ENCODE data around the gene PBX4. TPM values are rescaled to one million over a fixed set of nuclear protein-coding genes. Genes with fewer than 3 reads are reported as not detected.

PBX4 gene
- total and polyA plus RNA-seq, 2 experiments from 2014 or later, result 2.6 to 4.1 TPM

DNA sequence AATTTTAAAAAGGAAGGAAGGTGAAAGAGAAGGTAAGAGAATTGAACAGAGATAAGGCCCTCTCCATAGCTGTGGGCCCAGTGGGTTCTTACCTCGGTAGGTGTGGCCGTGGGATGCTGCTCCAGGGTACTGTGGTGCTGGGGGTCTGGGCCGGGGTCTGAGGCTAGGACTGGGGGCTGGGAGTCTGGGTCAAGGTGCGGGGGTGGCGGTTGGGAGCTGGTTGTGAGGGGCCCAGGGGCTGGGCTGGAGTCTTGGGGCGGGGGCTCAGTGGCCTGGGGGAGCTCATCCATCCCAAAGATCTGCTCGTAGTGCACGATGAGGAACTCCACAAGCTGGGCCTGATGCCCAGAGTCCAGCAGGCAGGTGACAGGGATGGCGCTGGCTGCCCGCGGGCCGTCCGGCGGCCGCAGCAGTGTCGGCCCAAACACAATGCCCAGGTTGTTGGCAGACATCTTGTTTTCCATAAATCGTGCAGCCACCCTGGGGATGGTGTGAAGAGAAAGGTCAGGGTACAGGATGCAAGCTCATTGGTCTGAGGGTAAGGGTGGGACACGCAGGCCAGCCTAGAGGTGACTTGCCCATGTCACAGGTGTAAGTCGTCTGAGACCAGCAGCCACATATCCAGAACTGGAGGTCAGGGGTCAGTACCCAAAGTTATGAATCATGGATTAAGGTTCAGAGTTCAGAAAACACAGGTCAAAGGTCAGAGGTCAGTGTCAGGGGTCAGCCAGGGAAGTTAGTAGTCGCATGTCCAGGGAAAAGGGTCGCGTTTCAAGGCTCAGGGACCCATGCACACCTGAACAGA lies 15.4 kb upstream of the PBX4 start:
- Histone ChIP-seq H4K20me1 (replicated peaks; ENCODE audit: insufficient read depth) (no peaks in the 10 kb centered on the region), H3K79me2 (replicated peaks; ENCODE audit: insufficient read depth) (no peaks in the 10 kb centered on the region), H3F3A (replicated peaks; ENCODE audit: low read depth) (0 out of 2 replicates have a peak, but pooled peaks cover under 1% of the 10 kb centered on the region), H3K4me2 (no peak overlapping the region), H2AFZ (no peak overlapping the region), H3K27me3 (ENCODE audit: insufficient read depth) (no peaks in the 10 kb centered on the region), H3K36me3 (ENCODE audit: insufficient read depth) (no peaks in the 10 kb centered on the region; the same call in 1 of the 2 replicates), H3K4me3 (no peak overlapping the region), H3K27ac (ENCODE audit: low read depth) (no peak overlapping the region), H3K9me2 (ENCODE audit: insufficient read depth) (no peaks in the 10 kb centered on the region), H3K4me1 (ENCODE audit: insufficient read depth) (no peaks in the 10 kb centered on the region)
- ATAC-seq (no peak), DNase-seq (ENCODE audit: low spot score) (no peak)
- Mint-ChIP-seq H3K9me3 (no peaks in the 10 kb centered on the region), H3K27me3 (ENCODE audit: insufficient read depth, low read depth, poor library complexity) (peaks cover 10% of the 10 kb centered on the region), H3K4me1 (peaks cover 3% of the 10 kb centered on the region; the same call in 2 of the 3 replicates), H3K36me3 (ENCODE audit: low read depth) (peaks cover 21% of the 10 kb centered on the region), H3K27ac (no peak overlapping the region), H3K4me3 (no peak overlapping the region)
- TF ChIP-seq, protein P1, sequence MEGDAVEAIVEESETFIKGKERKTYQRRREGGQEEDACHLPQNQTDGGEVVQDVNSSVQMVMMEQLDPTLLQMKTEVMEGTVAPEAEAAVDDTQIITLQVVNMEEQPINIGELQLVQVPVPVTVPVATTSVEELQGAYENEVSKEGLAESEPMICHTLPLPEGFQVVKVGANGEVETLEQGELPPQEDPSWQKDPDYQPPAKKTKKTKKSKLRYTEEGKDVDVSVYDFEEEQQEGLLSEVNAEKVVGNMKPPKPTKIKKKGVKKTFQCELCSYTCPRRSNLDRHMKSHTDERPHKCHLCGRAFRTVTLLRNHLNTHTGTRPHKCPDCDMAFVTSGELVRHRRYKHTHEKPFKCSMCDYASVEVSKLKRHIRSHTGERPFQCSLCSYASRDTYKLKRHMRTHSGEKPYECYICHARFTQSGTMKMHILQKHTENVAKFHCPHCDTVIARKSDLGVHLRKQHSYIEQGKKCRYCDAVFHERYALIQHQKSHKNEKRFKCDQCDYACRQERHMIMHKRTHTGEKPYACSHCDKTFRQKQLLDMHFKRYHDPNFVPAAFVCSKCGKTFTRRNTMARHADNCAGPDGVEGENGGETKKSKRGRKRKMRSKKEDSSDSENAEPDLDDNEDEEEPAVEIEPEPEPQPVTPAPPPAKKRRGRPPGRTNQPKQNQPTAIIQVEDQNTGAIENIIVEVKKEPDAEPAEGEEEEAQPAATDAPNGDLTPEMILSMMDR (conservative IDR thresholded peaks at IDR 0.05; ENCODE audit: low read depth in 2 of 2), result no peak
- TF ChIP-seq POLR2AphosphoS5 (IDR thresholded peaks at IDR 0.05; ENCODE audit: low read depth), result no peak
- TF ChIP-seq, protein P2, sequence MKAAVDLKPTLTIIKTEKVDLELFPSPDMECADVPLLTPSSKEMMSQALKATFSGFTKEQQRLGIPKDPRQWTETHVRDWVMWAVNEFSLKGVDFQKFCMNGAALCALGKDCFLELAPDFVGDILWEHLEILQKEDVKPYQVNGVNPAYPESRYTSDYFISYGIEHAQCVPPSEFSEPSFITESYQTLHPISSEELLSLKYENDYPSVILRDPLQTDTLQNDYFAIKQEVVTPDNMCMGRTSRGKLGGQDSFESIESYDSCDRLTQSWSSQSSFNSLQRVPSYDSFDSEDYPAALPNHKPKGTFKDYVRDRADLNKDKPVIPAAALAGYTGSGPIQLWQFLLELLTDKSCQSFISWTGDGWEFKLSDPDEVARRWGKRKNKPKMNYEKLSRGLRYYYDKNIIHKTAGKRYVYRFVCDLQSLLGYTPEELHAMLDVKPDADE (IDR thresholded peaks at IDR 0.05), result no peak
- TF ChIP-seq JUNB (IDR thresholded peaks at IDR 0.05; ENCODE audit: unreplicated experiment), result no peak
- TF ChIP-seq STAT1 (IDR thresholded peaks at IDR 0.05; ENCODE audit: unreplicated experiment), result no peak
- TF ChIP-seq, protein P3, sequence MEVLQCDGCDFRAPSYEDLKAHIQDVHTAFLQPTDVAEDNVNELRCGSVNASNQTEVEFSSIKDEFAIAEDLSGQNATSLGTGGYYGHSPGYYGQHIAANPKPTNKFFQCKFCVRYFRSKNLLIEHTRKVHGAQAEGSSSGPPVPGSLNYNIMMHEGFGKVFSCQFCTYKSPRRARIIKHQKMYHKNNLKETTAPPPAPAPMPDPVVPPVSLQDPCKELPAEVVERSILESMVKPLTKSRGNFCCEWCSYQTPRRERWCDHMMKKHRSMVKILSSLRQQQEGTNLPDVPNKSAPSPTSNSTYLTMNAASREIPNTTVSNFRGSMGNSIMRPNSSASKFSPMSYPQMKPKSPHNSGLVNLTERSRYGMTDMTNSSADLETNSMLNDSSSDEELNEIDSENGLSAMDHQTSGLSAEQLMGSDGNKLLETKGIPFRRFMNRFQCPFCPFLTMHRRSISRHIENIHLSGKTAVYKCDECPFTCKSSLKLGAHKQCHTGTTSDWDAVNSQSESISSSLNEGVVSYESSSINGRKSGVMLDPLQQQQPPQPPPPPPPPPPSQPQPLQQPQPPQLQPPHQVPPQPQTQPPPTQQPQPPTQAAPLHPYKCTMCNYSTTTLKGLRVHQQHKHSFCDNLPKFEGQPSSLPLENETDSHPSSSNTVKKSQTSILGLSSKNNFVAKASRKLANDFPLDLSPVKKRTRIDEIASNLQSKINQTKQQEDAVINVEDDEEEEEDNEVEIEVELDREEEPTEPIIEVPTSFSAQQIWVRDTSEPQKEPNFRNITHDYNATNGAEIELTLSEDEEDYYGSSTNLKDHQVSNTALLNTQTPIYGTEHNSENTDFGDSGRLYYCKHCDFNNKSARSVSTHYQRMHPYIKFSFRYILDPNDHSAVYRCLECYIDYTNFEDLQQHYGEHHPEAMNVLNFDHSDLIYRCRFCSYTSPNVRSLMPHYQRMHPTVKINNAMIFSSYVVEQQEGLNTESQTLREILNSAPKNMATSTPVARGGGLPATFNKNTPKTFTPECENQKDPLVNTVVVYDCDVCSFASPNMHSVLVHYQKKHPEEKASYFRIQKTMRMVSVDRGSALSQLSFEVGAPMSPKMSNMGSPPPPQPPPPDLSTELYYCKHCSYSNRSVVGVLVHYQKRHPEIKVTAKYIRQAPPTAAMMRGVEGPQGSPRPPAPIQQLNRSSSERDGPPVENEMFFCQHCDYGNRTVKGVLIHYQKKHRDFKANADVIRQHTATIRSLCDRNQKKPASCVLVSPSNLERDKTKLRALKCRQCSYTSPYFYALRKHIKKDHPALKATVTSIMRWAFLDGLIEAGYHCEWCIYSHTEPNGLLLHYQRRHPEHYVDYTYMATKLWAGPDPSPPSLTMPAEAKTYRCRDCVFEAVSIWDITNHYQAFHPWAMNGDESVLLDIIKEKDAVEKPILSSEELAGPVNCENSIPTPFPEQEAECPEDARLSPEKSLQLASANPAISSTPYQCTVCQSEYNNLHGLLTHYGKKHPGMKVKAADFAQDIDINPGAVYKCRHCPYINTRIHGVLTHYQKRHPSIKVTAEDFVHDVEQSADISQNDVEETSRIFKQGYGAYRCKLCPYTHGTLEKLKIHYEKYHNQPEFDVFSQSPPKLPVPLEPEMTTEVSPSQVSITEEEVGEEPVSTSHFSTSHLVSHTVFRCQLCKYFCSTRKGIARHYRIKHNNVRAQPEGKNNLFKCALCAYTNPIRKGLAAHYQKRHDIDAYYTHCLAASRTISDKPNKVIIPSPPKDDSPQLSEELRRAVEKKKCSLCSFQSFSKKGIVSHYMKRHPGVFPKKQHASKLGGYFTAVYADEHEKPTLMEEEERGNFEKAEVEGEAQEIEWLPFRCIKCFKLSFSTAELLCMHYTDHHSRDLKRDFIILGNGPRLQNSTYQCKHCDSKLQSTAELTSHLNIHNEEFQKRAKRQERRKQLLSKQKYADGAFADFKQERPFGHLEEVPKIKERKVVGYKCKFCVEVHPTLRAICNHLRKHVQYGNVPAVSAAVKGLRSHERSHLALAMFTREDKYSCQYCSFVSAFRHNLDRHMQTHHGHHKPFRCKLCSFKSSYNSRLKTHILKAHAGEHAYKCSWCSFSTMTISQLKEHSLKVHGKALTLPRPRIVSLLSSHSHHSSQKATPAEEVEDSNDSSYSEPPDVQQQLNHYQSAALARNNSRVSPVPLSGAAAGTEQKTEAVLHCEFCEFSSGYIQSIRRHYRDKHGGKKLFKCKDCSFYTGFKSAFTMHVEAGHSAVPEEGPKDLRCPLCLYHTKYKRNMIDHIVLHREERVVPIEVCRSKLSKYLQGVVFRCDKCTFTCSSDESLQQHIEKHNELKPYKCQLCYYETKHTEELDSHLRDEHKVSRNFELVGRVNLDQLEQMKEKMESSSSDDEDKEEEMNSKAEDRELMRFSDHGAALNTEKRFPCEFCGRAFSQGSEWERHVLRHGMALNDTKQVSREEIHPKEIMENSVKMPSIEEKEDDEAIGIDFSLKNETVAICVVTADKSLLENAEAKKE (CRISPR knock-in tag; IDR thresholded peaks at IDR 0.05), result no peak
- no peak for TF ChIP-seq CREB1 (CRISPR knock-in tag; IDR thresholded peaks at IDR 0.05; ENCODE audit: low read depth)
- TF ChIP-seq EZH2phosphoT487 (IDR thresholded peaks at IDR 0.05; ENCODE audit: unreplicated experiment), result no peak
- TF ChIP-seq NANOG (IDR thresholded peaks at IDR 0.05; ENCODE audit: borderline replicate concordance), result no peak
- no peak for TF ChIP-seq ZNF114 (CRISPR knock-in tag; IDR thresholded peaks at IDR 0.05)
- TF ChIP-seq, protein P4, sequence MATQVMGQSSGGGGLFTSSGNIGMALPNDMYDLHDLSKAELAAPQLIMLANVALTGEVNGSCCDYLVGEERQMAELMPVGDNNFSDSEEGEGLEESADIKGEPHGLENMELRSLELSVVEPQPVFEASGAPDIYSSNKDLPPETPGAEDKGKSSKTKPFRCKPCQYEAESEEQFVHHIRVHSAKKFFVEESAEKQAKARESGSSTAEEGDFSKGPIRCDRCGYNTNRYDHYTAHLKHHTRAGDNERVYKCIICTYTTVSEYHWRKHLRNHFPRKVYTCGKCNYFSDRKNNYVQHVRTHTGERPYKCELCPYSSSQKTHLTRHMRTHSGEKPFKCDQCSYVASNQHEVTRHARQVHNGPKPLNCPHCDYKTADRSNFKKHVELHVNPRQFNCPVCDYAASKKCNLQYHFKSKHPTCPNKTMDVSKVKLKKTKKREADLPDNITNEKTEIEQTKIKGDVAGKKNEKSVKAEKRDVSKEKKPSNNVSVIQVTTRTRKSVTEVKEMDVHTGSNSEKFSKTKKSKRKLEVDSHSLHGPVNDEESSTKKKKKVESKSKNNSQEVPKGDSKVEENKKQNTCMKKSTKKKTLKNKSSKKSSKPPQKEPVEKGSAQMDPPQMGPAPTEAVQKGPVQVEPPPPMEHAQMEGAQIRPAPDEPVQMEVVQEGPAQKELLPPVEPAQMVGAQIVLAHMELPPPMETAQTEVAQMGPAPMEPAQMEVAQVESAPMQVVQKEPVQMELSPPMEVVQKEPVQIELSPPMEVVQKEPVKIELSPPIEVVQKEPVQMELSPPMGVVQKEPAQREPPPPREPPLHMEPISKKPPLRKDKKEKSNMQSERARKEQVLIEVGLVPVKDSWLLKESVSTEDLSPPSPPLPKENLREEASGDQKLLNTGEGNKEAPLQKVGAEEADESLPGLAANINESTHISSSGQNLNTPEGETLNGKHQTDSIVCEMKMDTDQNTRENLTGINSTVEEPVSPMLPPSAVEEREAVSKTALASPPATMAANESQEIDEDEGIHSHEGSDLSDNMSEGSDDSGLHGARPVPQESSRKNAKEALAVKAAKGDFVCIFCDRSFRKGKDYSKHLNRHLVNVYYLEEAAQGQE (IDR thresholded peaks at IDR 0.05; ENCODE audit: unreplicated experiment), result no peak
- no peak for TF ChIP-seq EZH2 (IDR thresholded peaks at IDR 0.05; ENCODE audit: low read depth, unreplicated experiment)
- no peak for TF ChIP-seq ZNF331 (CRISPR knock-in tag; IDR thresholded peaks at IDR 0.05; ENCODE audit: low read depth)

Measured in GM23338 (cell line).